ENCODE measurements around the gene AQP2.

Gene AQP2

GRCh38 chr12:49917166-49917787, 33.3 kb upstream of the AQP2 start:
- H3K27ac ChIP-seq (ENCODE audit: low read depth, low read length, poor library complexity, severe bottlenecking), result no peak overlapping the region
- H3K9me3 ChIP-seq (ENCODE audit: low read length), result no peaks in the 10 kb centered on the region
- H3K27me3 ChIP-seq (ENCODE audit: insufficient read depth, low read length), result 0 out of 2 replicates have a peak, but pooled peaks cover 9% of the 10 kb centered on the region
- H3K9ac ChIP-seq (ENCODE audit: low read length), result no peak overlapping the region
- TF ChIP-seq CTCF (IDR thresholded peaks at IDR 0.05; ENCODE audit: low read length) (no peak), EZH2 (IDR thresholded peaks at IDR 0.05; ENCODE audit: borderline replicate concordance, low read length) (no peak)
- no peaks in the 10 kb centered on the region for H3K9me2 ChIP-seq (ENCODE audit: low read depth, low read length)
- H3K4me2 ChIP-seq (ENCODE audit: low read length), result no peak overlapping the region
- H4K20me1 ChIP-seq (ENCODE audit: insufficient read depth, low read length), result no peaks in the 10 kb centered on the region
- no peaks in the 10 kb centered on the region for H3K79me2 ChIP-seq (ENCODE audit: insufficient read depth, low read length)
- no peaks in the 10 kb centered on the region for H3K4me1 ChIP-seq (ENCODE audit: insufficient read depth, low read length, severe bottlenecking)
- no peak overlapping the region for H2AFZ ChIP-seq (ENCODE audit: low read length)
- H3K36me3 ChIP-seq (ENCODE audit: insufficient read depth, low read length), result no peaks in the 10 kb centered on the region
- no peak overlapping the region for H3K4me3 ChIP-seq (ENCODE audit: low read depth, low read length, poor library complexity, severe bottlenecking)
- H3F3A ChIP-seq (ENCODE audit: insufficient read depth, low read length), result no peaks in the 10 kb centered on the region

DNA sequence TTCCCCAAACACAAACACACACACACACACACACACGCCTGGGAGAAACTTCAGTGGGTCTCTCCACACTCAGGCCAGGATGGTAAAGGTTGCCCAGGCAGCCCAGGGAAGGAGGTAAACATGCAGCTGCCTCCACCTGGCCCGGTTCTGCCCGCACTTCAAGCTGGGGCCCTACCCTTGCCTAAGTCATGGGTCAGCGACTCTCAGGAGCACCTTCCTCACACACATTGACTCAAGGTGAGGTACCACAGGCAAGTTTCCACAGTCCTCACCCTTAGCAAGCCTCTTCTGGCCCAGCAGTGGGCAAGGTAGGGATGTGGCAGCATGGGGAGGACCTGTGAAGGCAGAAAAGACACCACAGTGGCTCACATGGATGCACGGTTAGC, 32.8 kb upstream of the AQP2 start:
- Histone ChIP-seq H3K9me3 (ENCODE audit: low read length) (no peaks in the 10 kb centered on the region), H3K9ac (ENCODE audit: low read length) (no peak overlapping the region), H3K4me1 (ENCODE audit: insufficient read depth, low read length, severe bottlenecking) (no peaks in the 10 kb centered on the region), H3F3A (ENCODE audit: insufficient read depth, low read length) (no peaks in the 10 kb centered on the region), H2AFZ (ENCODE audit: low read length) (no peak overlapping the region), H3K27ac (ENCODE audit: low read depth, low read length, poor library complexity, severe bottlenecking) (no peak overlapping the region), H3K79me2 (ENCODE audit: insufficient read depth, low read length) (no peaks in the 10 kb centered on the region), H3K4me2 (ENCODE audit: low read length) (no peak overlapping the region), H4K20me1 (ENCODE audit: insufficient read depth, low read length) (no peaks in the 10 kb centered on the region), H3K4me3 (ENCODE audit: low read depth, low read length, poor library complexity, severe bottlenecking) (no peak overlapping the region), H3K36me3 (ENCODE audit: insufficient read depth, low read length) (no peaks in the 10 kb centered on the region), H3K27me3 (ENCODE audit: insufficient read depth, low read length) (peaks cover 12% of the 10 kb centered on the region; the same call in 1 of the 2 replicates), H3K9me2 (ENCODE audit: low read depth, low read length) (no peaks in the 10 kb centered on the region)
- TF ChIP-seq CTCF (IDR thresholded peaks at IDR 0.05; ENCODE audit: low read length), result no peak
- no peak for TF ChIP-seq EZH2 (IDR thresholded peaks at IDR 0.05; ENCODE audit: borderline replicate concordance, low read length)

- no peaks in the 10 kb centered on the region for H3K79me2 ChIP-seq (ENCODE audit: insufficient read depth, low read length)
- H2AFZ ChIP-seq (ENCODE audit: low read length), result no peak overlapping the region
- H3K9me2 ChIP-seq (ENCODE audit: low read depth, low read length), result no peaks in the 10 kb centered on the region
- no peaks in the 10 kb centered on the region for H4K20me1 ChIP-seq (ENCODE audit: insufficient read depth, low read length)
- TF ChIP-seq EZH2 (IDR thresholded peaks at IDR 0.05; ENCODE audit: borderline replicate concordance, low read length) (no peak), CTCF (IDR thresholded peaks at IDR 0.05; ENCODE audit: low read length) (no peak)
- H3K27me3 ChIP-seq (ENCODE audit: insufficient read depth, low read length), result peaks cover 12% of the 10 kb centered on the region; the same call in 1 of the 2 replicates
- no peaks in the 10 kb centered on the region for H3F3A ChIP-seq (ENCODE audit: insufficient read depth, low read length)
- no peak overlapping the region for H3K27ac ChIP-seq (ENCODE audit: low read depth, low read length, poor library complexity, severe bottlenecking)
- no peak overlapping the region for H3K9ac ChIP-seq (ENCODE audit: low read length)
- H3K4me2 ChIP-seq (ENCODE audit: low read length), result no peak overlapping the region
- H3K36me3 ChIP-seq (ENCODE audit: insufficient read depth, low read length), result no peaks in the 10 kb centered on the region
- H3K4me3 ChIP-seq (ENCODE audit: low read depth, low read length, poor library complexity, severe bottlenecking), result no peak overlapping the region
- H3K9me3 ChIP-seq (ENCODE audit: low read length), result no peaks in the 10 kb centered on the region
- H3K4me1 ChIP-seq (ENCODE audit: insufficient read depth, low read length, severe bottlenecking), result no peaks in the 10 kb centered on the region
These were observed 30.2 kb upstream of the AQP2 start for GRCh38 chr12:49920241-49920914.

All from OCI-LY1 (cell line).